ENCODE measurements around the gene KRT7. TPM values are rescaled to one million over a fixed set of nuclear protein-coding genes. Genes with fewer than 3 reads are reported as not detected.

Gene KRT7
- total and polyA plus RNA-seq, 2 donors = 2.8 to 34.7 TPM

- Histone ChIP-seq H3K36me3 (ENCODE audit: control insufficient read depth in 2 of 2, insufficient read depth in 2 of 2, low read length in 1 of 2) (no peaks in the 10 kb centered on the region), H3K4me3 (ENCODE audit: low read length in 2 of 2) (no peak overlapping the region), H3K9me3 (ENCODE audit: control insufficient read depth in 2 of 2, insufficient read depth in 1 of 2, low read length in 1 of 2) (no peaks in the 10 kb centered on the region), H3K4me1 (ENCODE audit: control insufficient read depth in 2 of 2, insufficient read depth in 2 of 2, low read length in 2 of 2) (peaks cover 7 to 18% of the 10 kb centered on the region in 2 donors), H3K27me3 (ENCODE audit: control insufficient read depth in 2 of 2, insufficient read depth in 1 of 2, low read length in 1 of 2) (peaks cover 9 to 29% of the 10 kb centered on the region in 2 donors), H3K27ac (ENCODE audit: low read depth in 1 of 2, low read length in 1 of 2) (no peak overlapping the region)
- no peak for DNase-seq (ENCODE audit: low read depth in 6 of 9, low spot score in 9 of 9)
- 95% methylated on average over 20 of the region's 20 CpGs for WGBS
These were observed 12.4 kb downstream of the KRT7 start for GRCh38 chr12:52245259-52245961.

- Histone ChIP-seq H3K9me3 (ENCODE audit: control insufficient read depth in 2 of 2, insufficient read depth in 1 of 2, low read length in 1 of 2) (no peaks in the 10 kb centered on the region), H3K36me3 (ENCODE audit: control insufficient read depth in 2 of 2, insufficient read depth in 2 of 2, low read length in 1 of 2) (no peaks in the 10 kb centered on the region), H3K4me3 (ENCODE audit: low read length in 2 of 2) (no peak overlapping the region), H3K27me3 (ENCODE audit: control insufficient read depth in 2 of 2, insufficient read depth in 1 of 2, low read length in 1 of 2) (peaks cover 9 to 35% of the 10 kb centered on the region in 2 donors), H3K4me1 (ENCODE audit: control insufficient read depth in 2 of 2, insufficient read depth in 2 of 2, low read length in 2 of 2) (peaks cover 7 to 18% of the 10 kb centered on the region in 2 donors), H3K27ac (ENCODE audit: low read depth in 1 of 2, low read length in 1 of 2) (no peak overlapping the region)
- no peak for DNase-seq (ENCODE audit: low read depth in 6 of 9, low spot score in 9 of 9)
- WGBS = 95% methylated on average over 7 of the region's 7 CpGs
These were observed 13.0 kb downstream of the KRT7 start for GRCh38 chr12:52245962-52246569.

GRCh38 chr12:52246720-52247621 is 13.9 kb downstream of the KRT7 start:
- 86% methylated on average over 10 of the region's 10 CpGs for WGBS
- Histone ChIP-seq H3K4me3 (ENCODE audit: low read length in 2 of 2) (no peak overlapping the region), H3K4me1 (ENCODE audit: control insufficient read depth in 2 of 2, insufficient read depth in 2 of 2, low read length in 2 of 2) (peaks cover 7 to 18% of the 10 kb centered on the region in 2 donors), H3K27ac (ENCODE audit: low read depth in 1 of 2, low read length in 1 of 2) (no peak overlapping the region), H3K36me3 (ENCODE audit: control insufficient read depth in 2 of 2, insufficient read depth in 2 of 2, low read length in 1 of 2) (no peaks in the 10 kb centered on the region), H3K27me3 (ENCODE audit: control insufficient read depth in 2 of 2, insufficient read depth in 1 of 2, low read length in 1 of 2) (peaks cover 9 to 42% of the 10 kb centered on the region in 2 donors), H3K9me3 (ENCODE audit: control insufficient read depth in 2 of 2, insufficient read depth in 1 of 2, low read length in 1 of 2) (no peaks in the 10 kb centered on the region)
- DNase-seq (ENCODE audit: low read depth in 6 of 9, low spot score in 9 of 9) = no peak

- no peaks in the 10 kb centered on the region for H3K9me3 ChIP-seq (ENCODE audit: control insufficient read depth in 2 of 2, insufficient read depth in 1 of 2, low read length in 1 of 2)
- H3K4me1 ChIP-seq (ENCODE audit: control insufficient read depth in 2 of 2, insufficient read depth in 2 of 2, low read length in 2 of 2) = peaks cover 7 to 17% of the 10 kb centered on the region in 2 donors
- no peak overlapping the region for H3K27ac ChIP-seq (ENCODE audit: low read depth in 1 of 2, low read length in 1 of 2)
- peaks cover 9 to 51% of the 10 kb centered on the region in 2 donors for H3K27me3 ChIP-seq (ENCODE audit: control insufficient read depth in 2 of 2, insufficient read depth in 1 of 2, low read length in 1 of 2)
- DNase-seq (ENCODE audit: low read depth in 6 of 9, low spot score in 9 of 9) = no peak
- H3K4me3 ChIP-seq (ENCODE audit: low read length in 2 of 2) = no peak overlapping the region
- H3K36me3 ChIP-seq (ENCODE audit: control insufficient read depth in 2 of 2, insufficient read depth in 2 of 2, low read length in 1 of 2) = no peaks in the 10 kb centered on the region
- 95% methylated on average over 10 of the region's 10 CpGs for WGBS
These were observed 14.8 kb downstream of the KRT7 start for GRCh38 chr12:52247622-52248540.

- 95% methylated on average over 18 of the region's 18 CpGs for WGBS
- peaks cover 6 to 12% of the 10 kb centered on the region in 2 donors for H3K4me1 ChIP-seq (ENCODE audit: control insufficient read depth in 2 of 2, insufficient read depth in 2 of 2, low read length in 2 of 2)
- peaks cover 9 to 55% of the 10 kb centered on the region in 2 donors for H3K27me3 ChIP-seq (ENCODE audit: control insufficient read depth in 2 of 2, insufficient read depth in 1 of 2, low read length in 1 of 2)
- no peak for DNase-seq (ENCODE audit: low read depth in 6 of 9, low spot score in 9 of 9)
- H3K27ac ChIP-seq (ENCODE audit: low read depth in 1 of 2, low read length in 1 of 2) = no peak overlapping the region
- no peaks in the 10 kb centered on the region for H3K9me3 ChIP-seq (ENCODE audit: control insufficient read depth in 2 of 2, insufficient read depth in 1 of 2, low read length in 1 of 2)
- H3K36me3 ChIP-seq (ENCODE audit: control insufficient read depth in 2 of 2, insufficient read depth in 2 of 2, low read length in 1 of 2) = no peaks in the 10 kb centered on the region
- H3K4me3 ChIP-seq (ENCODE audit: low read length in 2 of 2) = no peak overlapping the region
These were observed 15.8 kb downstream of the KRT7 start for GRCh38 chr12:52248541-52249461.

GRCh38 chr12:52249511-52250047 is 16.5 kb downstream of the KRT7 start:
- WGBS = 93% methylated on average over 2 of the region's 2 CpGs
- Histone ChIP-seq H3K9me3 (ENCODE audit: control insufficient read depth in 2 of 2, insufficient read depth in 1 of 2, low read length in 1 of 2) (no peaks in the 10 kb centered on the region), H3K27ac (ENCODE audit: low read depth in 1 of 2, low read length in 1 of 2) (no peak overlapping the region), H3K36me3 (ENCODE audit: control insufficient read depth in 2 of 2, insufficient read depth in 2 of 2, low read length in 1 of 2) (no peaks in the 10 kb centered on the region), H3K4me3 (ENCODE audit: low read length in 2 of 2) (no peak overlapping the region), H3K4me1 (ENCODE audit: control insufficient read depth in 2 of 2, insufficient read depth in 2 of 2, low read length in 2 of 2) (peaks cover 0 to 4% of the 10 kb centered on the region in 2 donors), H3K27me3 (ENCODE audit: control insufficient read depth in 2 of 2, insufficient read depth in 1 of 2, low read length in 1 of 2) (peaks cover 9 to 61% of the 10 kb centered on the region in 2 donors)
- no peak for DNase-seq (ENCODE audit: low read depth in 6 of 9, low spot score in 9 of 9)

- WGBS = 41% methylated on average over 52 of the region's 52 CpGs
- H3K27me3 ChIP-seq (ENCODE audit: control insufficient read depth in 2 of 2, insufficient read depth in 1 of 2, low read length in 1 of 2) = peaks cover 9 to 68% of the 10 kb centered on the region in 2 donors
- H3K27ac ChIP-seq (ENCODE audit: low read depth in 1 of 2, low read length in 1 of 2) = no peak overlapping the region
- H3K9me3 ChIP-seq (ENCODE audit: control insufficient read depth in 2 of 2, insufficient read depth in 1 of 2, low read length in 1 of 2) = no peaks in the 10 kb centered on the region
- no peak for DNase-seq (ENCODE audit: low read depth in 6 of 9, low spot score in 9 of 9)
- H3K4me3 ChIP-seq (ENCODE audit: low read length in 2 of 2) = no peak overlapping the region
- no peaks in the 10 kb centered on the region for H3K36me3 ChIP-seq (ENCODE audit: control insufficient read depth in 2 of 2, insufficient read depth in 2 of 2, low read length in 1 of 2)
- peaks cover 0 to 2% of the 10 kb centered on the region in 2 donors for H3K4me1 ChIP-seq (ENCODE audit: control insufficient read depth in 2 of 2, insufficient read depth in 2 of 2, low read length in 2 of 2)
These were observed 17.3 kb downstream of the KRT7 start for GRCh38 chr12:52250048-52250990.
